ENCODE results near the gene GPR135.
"Not testable (repeated sequence)": the region's sequence is repeated elsewhere in the genome, so short reads cannot be mapped to it uniquely, and the experiment has no call there.

Gene GPR135

DNA sequence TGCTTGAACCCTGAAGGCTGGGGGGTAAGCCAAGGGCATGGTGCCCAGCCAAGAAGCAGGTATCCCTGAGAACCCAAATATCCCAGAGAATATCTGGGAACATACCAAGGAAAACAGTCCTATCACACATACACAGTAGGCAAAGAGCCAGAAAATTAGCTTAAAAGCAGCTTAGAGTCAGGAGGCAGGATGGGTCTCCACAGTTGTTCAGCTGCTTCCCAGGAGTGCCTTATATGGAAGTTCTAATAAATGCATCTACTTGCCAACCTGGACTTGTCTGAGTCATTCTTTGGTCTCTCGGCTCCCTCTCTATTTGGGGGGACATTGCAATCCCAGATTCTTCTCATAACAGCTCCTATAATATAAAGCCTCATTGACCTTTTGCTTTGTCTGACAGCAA lies 9.0 kb upstream of the GPR135 start:
- DNase-seq (ENCODE audit: low spot score) = no peak

DNA sequence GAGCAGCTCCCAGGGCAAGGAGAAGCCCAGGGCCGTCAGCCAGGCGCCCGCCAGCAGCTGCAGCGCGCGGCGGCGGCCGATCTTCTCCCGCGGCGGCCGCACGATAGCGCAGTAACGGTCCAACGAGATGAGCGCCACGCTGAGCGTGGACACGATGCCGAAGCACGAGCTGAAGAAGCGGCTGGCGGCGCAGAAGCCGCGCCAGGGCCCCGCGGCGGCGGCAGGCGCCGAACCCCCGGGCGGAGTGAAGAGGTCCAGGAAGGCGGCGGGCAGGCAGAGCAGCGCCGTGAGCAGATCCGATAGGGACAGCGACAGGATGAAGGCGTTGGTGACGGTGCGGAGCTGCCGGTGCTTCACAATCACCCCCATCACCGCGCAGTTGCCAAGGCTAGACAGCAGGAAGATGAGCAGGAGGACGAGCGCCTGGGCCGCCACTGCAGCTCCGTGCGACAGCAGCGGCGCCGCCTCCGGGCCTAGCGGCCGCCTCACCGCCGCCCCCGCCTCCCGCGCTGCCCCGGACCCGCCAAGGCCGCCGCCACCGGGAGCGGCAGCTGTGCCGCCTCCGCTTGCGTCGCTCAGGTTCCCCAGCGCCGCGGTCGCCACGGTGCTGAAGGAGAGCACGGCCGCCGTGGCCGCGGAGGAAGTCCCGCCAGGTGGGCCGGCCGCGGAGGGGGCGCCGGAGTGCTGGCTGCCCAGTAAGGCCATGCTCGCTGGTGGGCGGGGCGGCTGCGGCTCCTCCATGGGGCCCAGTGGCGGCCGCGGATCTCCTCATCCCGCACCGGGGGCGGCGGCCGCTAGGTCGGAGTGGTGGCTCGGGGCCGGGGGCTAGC lies 479 bp downstream of the GPR135 start:
- DNase-seq (ENCODE audit: low spot score) = peak; percentile 25

DNA sequence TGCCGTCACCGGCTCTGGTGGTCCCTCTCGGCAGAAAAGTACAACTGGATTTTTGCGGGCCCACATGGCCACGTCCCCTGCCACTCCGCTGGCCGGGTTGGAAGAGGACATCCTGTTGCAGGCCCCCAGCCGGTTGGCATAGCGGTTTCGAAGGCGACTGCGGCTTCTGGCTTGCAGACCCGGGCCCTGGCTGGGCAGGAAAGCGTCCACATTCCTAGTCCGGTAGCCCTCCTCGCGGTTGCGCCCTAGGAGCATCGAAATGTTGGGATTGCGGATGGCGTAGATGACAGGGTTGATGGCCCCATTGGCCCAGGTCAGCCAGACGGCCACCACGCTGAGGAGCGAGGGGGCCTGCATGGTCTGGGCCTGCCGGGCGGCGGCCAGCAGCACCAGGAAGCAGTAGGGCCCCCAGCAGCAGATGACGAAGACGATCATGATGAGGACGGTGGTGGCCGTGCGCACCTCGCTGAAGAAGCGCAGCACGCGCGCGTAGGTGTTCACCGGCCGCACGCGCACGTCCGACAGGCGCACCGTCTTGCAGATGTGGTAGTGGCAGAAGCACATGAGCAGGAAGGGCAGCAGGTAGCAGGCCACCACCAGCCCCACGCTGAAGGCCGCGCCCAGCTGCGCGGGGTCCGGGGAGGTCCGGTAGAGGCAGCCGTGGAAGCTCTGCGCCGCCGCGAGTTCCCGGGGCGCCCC lies 1.2 kb downstream of the GPR135 start:
- no peak for DNase-seq (ENCODE audit: low spot score)

DNA sequence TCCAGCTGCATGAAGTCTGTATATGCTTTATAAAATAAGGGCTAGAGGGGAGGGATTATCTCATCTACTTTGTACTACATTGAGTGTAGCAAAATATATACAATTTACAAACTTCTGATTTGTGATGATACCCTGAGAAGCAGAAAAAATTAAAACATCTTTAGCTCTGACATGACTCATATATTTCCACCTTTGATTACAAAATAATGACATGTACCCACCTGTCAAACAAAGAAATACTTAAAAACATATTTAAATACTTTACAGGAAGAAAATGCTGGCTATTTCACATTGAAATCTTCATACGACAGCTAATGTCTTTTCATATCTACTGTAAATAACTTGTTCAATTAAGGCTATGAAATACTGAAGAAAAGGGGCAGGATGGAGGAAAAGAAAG lies 3.3 kb downstream of the GPR135 start:
- DNase-seq (ENCODE audit: low spot score) = no peak

DNA sequence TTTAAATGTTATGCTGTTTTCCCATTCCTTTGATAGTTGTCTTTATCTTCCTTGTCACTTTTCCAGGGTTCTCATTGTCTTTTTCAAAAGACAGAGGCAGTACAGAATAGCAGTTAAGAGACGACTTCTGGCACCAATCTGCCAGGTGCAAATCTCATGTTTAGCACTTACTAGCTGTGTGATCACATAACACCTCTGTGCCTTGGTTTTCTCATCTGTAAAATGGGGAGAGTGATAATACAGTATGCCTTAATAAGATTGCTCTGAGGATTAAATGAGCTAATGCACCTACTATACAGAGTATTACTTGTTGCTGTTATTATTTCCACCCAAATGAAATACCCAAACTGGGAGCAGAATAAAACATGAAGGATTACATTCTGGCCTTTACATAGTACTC lies 4.8 kb downstream of the GPR135 start:
- DNase-seq (ENCODE audit: low spot score) = no peak

DNA sequence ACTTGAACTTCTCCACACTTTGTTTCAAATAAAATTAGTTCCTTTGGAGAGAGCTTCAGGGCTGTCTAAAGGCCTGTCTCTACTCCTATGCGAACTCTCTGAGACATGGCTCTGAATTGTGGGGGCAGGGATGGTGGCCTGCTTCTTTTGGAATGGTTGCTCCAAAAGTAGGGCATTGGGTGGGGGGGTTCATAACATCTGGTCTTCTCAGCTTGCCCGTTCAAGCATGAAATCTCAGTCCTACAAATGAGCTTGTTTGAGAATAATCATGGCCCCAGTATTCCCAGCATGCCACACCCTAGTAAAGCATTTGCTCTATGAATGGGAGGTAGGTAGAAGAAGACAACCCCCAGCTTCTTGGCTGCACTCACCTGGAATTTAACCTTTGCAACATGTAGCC lies 6.7 kb downstream of the GPR135 start:
- no peak for DNase-seq (ENCODE audit: low spot score)

DNA sequence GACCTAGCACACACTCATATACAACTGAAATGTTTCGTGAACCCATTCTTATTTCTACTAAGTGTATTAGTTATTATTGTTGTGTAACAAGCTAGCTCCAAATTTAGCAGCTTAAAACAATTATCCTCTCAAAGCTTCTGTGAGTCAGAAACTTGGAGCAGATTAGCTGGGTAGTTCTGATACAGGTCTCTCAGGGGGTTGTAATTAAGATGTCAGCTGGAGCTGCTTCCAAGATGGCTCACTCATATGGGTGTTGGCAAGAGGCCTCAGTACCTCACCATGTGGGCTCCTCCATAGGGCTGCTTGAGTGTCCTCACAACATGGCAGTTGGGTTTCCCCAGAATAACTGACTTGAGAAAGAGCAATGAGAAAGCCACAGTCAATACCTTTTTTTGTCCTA lies 9.8 kb downstream of the GPR135 start:
- no peak for DNase-seq (ENCODE audit: low spot score)

DNA sequence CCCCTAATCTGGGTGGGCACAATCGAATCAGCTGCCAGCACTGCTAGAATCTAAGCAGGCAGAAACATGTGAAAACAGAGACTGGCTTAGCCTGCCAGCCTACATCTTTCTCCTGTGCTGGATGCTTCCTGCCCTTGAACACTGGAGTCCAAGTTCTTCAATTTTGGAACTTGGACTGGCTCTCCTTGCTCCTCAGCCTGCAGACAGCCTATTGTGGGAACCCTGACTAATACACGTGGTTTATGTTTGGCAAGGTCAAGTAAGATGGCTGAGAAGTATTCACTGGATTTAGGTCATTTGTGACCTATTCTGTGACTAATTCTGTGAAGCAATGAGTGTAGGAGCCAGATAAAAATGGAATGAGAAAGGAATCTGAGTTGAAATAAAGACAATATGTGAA lies 11.0 kb downstream of the GPR135 start:
- DNase-seq (ENCODE audit: low spot score) = peak; percentile 79

DNA sequence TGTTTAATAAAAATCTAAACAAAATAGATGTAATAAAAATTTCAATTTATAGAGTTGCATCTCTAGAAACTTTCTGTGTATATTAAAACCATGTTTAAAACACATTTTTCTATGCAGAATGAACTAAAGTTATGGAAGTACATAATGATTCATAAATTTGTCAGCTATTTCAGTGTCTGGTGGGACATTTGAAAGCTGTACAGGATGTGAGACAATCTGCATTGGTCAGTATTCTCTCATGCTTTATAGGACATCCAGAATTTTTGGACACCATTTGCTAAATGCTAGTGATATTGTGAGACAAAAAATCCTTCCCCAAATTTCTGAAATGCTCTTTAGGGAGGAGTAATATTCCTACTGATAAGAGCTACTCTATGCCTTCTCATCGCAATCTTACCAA lies 13.3 kb downstream of the GPR135 start:
- DNase-seq (ENCODE audit: low spot score) = no peak

DNA sequence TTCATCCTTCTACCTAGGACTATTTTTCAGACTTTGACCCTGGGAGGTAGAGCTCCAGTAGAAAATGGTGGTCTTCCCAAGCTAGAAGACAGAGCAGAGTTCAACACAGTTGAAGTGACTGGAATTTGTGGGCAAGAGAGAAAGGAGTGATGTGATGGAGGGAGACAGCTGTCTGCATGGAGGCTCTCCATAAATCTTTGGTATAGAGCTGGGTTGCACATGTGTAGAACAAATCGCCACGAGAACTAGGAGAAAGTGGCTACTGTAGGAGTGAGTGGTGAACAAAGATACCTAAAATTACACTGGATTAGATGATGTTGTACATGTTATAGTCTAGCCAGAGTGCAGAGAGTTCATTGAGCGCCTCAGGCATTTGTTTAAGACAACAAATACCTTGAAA lies 14.5 kb downstream of the GPR135 start:
- no peak for DNase-seq (ENCODE audit: low spot score)

DNA sequence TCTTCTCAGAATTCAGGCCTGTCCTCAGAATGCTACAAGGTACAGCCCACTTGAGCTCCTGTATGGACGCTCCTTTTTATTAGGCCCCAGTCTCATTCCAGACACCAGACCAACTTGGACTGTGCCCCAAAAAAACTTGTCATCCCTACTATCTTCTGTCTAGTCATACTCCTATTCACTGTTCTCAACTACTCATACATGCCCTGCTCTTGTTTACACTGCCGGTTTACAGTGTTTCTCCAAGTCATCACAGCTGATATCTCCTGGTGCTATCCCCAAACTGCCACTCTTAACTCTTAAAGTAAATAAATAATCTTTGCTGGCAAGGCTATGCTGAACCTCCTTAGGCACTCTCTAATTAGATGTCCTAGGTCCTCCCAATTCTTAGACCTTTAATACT lies 16.5 kb downstream of the GPR135 start:
- DNase-seq (ENCODE audit: low spot score) = not testable (repeated sequence)

DNA sequence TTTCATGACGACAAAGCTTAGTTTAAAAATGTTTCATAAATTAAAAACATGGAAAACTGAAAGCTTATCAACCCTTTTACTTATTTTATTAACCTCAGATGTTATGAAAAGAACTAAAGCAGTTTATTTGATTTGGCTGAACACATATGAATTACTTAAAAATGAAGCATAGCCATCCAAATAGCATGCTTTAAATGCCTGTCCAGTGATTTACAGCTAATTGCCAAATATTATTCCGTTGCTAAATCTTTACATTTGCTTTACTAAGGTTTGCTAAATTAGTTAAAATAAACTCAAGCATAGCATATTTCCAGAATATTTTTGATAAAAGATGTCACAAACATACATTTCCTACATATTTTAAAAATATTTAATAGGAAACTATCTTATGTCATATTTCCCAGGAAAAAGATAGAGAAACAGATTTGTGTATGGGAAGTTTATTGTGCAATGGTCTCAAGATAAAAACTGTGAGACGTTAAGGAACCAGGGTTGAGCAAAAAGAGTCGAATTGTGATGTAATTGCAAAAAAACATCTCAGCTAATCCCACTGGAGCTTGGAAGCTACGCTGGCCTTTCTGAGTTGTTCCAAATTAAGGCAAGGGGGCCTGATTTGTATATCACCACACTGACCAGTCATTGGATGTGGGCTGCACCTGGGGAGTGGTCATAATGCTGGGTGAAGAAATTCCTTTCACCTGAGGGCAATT lies 25.8 kb downstream of the GPR135 start:
- DNase-seq (ENCODE audit: low spot score) = no peak

DNA sequence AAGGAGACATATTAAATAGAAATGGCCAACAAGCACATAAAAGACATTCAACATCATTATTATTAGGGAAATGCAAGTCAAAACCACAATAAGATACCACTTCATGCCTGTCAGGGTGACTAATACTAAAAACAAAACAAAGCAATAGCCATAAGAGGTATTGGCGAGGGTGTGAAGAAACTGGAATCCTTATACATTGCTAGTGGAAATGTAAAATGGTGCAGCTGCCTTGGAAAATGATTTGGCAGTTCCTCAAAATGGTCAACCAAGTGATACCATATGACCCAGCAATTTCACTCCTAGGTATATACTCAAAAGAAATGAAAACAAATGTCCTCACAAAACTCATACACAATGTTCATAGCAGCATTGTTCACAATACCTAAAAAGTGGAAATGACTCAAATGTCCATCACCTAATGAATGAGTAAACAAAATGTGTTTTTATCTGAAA lies 27.0 kb downstream of the GPR135 start:
- DNase-seq (ENCODE audit: low spot score) = no peak

DNA sequence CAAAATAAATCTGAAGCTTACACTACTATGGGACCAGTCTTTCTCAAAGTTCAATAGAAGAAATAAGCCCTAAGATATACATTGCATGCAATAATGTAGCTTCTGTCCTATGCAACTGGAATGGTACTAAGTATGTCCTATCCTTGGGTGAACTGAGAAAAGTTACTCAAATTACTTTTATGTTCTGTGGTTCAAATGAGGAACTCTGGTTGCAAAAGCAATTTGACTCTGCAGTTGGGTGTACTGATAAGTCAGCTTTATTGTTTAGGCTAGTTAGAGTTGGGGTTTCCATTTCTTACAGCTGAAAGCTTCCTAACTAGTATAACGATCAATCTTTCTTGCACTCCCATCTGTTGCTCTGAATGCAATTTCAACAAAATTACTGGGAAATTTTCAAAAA lies 29.2 kb downstream of the GPR135 start:
- no peak for DNase-seq (ENCODE audit: low spot score)

DNA sequence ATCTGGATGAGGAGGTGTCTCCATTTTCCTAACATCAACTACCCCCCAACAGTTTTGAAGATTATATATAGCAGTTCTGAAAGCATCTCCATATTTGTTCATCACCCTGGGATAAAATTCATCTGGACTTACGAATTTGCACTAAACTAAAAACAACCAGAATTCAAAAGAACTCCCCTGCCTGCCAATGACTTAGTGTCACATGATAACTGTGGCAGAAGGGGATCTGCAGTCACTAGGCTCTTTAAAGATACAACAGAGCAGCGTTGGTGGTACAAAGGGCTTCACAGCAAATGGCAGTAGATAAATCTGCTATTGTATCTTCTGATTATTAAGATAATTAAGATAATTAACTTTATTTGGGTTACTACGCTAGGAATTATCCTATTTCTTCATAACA lies 30.1 kb downstream of the GPR135 start:
- DNase-seq (ENCODE audit: low spot score) = no peak

DNA sequence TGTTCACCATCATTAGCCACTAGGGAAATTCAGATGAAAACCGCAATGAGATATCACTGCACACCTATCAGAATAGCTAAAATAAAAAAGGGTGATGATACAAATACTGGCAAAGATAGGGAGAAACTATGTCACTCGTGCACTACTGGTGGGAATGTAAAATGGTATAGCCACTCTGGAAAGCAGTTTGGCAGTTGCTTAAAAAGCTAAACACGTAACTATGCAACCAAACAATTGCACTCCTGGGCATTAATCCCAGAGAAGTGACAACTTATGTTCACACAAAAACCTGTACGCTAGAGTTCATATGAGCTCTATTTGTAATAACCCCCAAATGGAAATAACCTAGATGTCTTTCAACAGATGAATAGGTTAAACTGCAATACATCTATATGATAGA lies 35.4 kb downstream of the GPR135 start:
- no peak for DNase-seq (ENCODE audit: low spot score)

DNA sequence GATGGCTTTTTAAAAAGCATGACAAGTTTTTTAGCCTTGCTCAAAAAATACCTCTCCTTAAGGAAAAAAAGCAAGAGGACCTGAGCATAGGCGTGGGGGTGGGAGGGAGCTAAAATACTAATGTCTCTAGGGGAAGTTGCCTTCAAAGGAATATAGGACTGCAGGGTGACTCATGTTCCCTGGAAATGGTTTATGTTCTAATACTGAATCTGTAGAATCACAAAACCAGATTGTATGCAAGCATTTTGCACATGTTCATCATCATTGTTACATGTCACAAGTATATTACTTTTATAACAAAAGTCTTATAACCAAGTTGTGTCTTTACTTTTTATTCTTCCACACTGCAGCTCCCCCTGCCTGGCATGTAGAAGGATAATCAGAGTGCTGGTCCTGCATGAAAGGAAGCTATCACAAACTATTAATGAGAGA lies 36.6 kb downstream of the GPR135 start:
- DNase-seq (ENCODE audit: low spot score) = no peak

DNA sequence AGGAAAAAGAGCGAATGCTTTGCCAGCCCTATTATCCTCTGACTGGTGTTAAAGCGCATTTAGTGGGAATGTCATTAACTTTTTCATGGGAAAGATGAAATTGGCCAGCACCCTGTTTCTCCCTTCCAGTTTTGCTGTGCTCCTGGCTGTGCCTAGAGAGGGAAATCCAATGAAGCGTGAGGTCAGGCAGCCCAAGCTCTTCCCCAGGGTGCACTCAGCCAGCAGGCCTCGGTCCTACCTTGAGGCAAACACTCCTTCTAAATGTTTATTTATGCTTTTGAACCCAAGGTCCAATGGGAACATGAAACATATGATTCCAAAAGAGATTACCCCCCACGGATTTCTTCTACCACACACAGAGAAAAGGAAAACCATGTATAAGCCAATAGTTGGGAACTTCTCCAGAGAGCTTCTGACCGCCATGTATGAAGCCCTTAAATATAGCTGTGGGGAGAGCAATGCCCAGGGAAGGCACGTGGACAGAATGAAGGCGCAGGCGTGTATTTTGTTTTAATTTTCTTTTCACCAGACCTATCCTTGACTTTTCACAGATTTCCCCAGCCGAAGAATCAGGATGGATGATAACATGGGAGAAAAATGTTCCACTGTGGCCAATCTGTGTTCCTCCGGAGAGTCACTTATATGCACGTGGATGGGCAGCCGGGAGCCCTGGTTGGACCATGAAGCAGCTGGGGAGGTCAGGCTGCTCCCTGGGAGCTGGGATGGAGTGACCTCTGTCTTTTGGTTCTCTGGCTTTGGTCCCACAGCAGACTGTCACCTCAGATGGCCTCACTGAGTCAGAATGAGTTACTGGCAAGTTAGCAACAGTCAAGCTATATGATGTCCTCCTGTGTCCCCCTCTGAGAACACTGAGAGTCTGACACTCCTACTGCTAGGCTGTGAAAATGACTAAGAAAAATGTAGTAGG lies 37.3 kb downstream of the GPR135 start:
- peak; percentile 8 for DNase-seq (ENCODE audit: low spot score)

DNA sequence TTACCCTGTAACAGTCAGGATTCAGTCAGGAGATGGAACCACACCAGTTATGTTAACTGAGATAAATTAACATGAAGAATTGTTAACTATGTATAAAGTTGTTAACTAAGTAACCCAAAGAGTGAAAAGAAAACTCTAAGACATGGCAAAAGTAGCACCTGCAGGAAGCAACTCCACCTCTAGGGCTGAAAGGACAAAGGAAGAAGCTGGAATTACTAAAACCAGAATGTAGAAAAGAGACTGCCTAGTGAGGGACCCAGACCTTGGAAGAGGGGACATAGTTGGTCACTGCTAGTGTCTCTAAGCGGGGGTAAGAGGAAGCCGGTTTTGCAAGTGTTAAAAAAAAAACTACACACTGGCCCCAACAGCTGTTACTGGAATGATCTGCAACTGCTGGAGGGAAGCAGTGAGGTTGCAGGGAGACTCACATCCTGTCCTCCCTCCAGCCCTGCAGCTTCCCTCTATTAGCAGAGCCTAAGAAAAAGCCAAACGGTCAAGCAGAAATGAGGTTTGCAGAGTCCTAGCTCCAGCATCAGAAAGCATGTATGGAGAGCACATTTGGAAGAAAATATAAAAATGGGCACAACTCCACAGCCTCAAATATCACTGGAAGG lies 39.8 kb downstream of the GPR135 start:
- DNase-seq (ENCODE audit: low spot score) = no peak

DNA sequence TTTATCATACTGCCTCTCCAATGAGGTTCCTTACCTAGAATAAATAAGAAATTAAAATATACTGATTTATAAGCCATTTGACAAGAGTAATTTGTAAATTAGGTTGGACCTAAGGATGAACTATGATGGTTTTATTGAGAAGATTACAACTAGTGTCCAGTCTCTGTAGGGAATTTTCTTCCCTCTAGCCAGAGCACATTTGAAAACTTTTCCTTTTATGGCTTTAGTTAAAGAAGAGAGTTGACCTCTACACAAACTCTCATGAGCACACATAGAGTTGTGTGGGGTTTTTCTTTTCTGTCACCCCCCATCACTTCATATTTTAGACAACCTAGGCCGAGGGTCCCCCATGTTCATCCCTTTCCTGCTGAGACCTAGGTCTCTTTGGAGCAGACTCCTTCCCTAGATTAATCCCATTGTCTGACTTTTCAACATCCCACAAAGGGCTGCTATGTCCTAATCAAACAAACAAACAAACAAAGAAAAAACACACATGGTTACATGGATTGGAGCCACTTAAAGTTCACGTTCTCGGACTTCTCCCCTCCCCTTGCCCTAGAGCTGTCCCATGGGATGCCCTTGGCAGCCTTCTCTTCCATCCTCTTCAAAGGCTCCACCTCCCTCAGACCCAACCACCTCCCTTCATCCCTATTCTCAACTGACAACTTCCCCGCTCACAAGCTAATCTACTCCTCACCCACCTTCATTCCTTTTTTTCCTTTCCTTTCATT lies 40.7 kb downstream of the GPR135 start:
- no peak for DNase-seq (ENCODE audit: low spot score)

All from RKO (cell line).